Stomach smooth muscle (tissue), 2 donors: ENCODE data around the gene CELF2.

Experiments used
- H3K27ac ChIP-seq: one replicate; pipeline ENCODE4 v1.7.0; 2013; ENCODE audit warnings: mild to moderate bottlenecking, low read length, inconsistent platforms
- H3K27me3 ChIP-seq, 2 donors: one replicate each; pipeline ENCODE4 v1.7.0; 2013; ENCODE audit warnings: low read length in 2 of 2; ENCODE audit not compliant: insufficient read depth in 2 of 2, control insufficient read depth in 1 of 2
- H3K36me3 ChIP-seq, 2 donors: one replicate each; pipeline ENCODE4 v1.7.0; 2013; ENCODE audit warnings: low read length in 2 of 2; ENCODE audit not compliant: control insufficient read depth in 2 of 2, insufficient read depth in 2 of 2
- H3K4me1 ChIP-seq: one replicate; pipeline ENCODE4 v1.7.0; 2013; ENCODE audit warnings: low read length; ENCODE audit not compliant: control insufficient read depth, insufficient read depth
- H3K4me3 ChIP-seq, 2 donors: one replicate each; pipeline ENCODE4 v1.7.0; 2013; ENCODE audit warnings: low read length in 2 of 2
- H3K9ac ChIP-seq, 2 donors: one replicate each; pipeline ENCODE4 v1.7.0; 2013; ENCODE audit warnings: low read length in 2 of 2, mild to moderate bottlenecking in 1 of 2
- H3K9me3 ChIP-seq, 2 donors: one replicate each; pipeline ENCODE4 v1.7.0; 2013; ENCODE audit warnings: low read length in 2 of 2; ENCODE audit not compliant: control insufficient read depth in 2 of 2
- donor health status: healthy.
- donor health status: Pancreatic carcinoma.

The CELF2 gene

DNA sequence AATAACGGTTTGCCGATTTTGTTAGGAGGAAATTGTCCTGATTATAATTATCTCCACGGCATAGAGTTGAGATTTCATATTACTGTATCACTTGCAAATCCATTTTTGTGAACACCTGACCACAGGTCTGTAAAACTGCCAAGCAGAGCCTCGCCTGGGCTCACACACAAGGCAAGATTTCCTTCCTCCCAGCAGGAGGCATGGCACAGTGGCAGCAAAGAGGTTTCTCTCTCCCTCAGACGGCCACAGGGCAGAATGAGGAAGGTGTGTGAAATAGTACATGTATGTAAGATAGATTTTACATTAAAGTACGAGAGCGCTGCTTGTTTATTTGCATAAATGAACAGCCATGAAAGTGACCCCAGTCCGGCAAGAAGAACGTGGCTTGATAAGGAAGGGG is 130.1 kb downstream of the CELF2 start:
- H3K9me3 ChIP-seq, result no peaks in the 10 kb centered on the region
- H3K4me1 ChIP-seq, result peaks cover 32% of the 10 kb centered on the region
- H3K36me3 ChIP-seq, result no peaks in the 10 kb centered on the region
- H3K9ac ChIP-seq, result no peak overlapping the region
- no peak overlapping the region for H3K4me3 ChIP-seq
- no peaks in the 10 kb centered on the region for H3K27me3 ChIP-seq
- no peak overlapping the region for H3K27ac ChIP-seq

DNA sequence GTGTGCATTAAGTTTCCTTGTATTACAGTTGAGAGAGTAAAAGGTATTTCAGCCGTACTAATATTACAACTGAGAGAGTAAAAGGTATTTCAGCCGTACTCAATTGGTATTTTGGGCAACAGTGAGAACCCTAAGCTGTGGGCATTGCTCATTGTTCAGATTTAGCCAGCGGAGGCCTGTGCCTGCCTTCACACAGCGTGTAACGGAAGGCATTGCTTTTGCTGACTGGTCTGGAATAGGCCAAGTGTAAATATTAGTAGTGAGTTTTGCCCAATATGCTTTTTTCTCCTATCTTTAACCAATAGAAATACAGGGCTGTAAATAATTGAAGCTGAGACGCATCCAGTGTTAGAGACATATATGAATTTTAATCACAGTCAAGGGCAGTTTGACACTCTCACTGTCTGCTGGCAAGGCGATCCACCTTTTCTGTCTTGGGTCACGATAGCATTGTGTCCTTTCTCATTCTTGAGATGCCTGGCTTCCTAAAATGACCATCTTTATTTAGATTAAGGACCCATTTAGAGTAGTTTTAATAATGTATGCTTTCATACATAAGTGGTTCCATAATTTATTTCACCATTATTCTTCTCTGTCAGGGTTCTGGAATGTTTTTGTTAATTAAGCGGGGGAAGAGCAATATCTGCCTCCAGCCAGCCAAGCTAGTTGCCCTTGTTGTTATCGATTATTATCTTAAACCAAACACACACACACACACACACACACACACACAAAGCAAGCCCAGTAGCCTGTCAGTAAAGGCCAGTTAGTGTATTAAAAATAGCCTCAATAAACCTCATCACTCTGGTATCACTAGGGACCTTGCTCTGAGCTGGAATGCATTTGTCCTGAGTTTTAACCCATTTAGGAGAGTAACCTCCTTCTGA is 130.7 kb downstream of the CELF2 start:
- no peak overlapping the region for H3K9ac ChIP-seq
- no peaks in the 10 kb centered on the region for H3K9me3 ChIP-seq
- H3K4me3 ChIP-seq, result no peak overlapping the region
- H3K4me1 ChIP-seq, result peaks cover 32% of the 10 kb centered on the region
- no peaks in the 10 kb centered on the region for H3K36me3 ChIP-seq
- no peak overlapping the region for H3K27ac ChIP-seq
- H3K27me3 ChIP-seq, result no peaks in the 10 kb centered on the region

- no peaks in the 10 kb centered on the region for H3K36me3 ChIP-seq
- no peaks in the 10 kb centered on the region for H3K9me3 ChIP-seq
- no peak overlapping the region for H3K27ac ChIP-seq
- H3K4me3 ChIP-seq, result no peak overlapping the region
- no peaks in the 10 kb centered on the region for H3K27me3 ChIP-seq
- peaks cover 32% of the 10 kb centered on the region for H3K4me1 ChIP-seq
- H3K9ac ChIP-seq, result no peak overlapping the region
Measured at GRCh38 chr10:11149807-11150141, 132.1 kb downstream of the CELF2 start.

DNA sequence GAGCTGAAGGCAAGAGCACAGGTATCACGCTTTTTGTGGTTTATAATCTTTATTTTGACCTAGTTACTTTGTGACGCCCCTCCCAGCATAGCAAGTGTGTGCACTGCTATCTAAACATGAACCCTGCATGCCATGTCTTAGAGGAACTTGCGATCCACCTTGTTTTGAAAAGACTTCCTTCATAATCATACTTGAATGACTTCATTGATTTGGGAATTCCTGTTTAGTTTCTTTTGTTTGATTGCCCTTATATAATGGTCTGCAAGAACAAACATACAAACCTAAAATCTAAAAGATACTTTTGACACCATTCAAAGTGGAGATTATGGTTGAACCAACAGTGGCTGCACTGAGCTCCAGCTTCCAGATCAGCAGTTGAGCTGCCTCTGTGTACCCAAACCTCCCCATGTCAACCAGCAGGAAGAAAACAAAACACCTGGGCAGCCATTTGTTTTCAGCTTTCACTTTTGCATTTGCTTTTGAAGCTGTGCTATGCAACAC is 132.6 kb downstream of the CELF2 start:
- Histone ChIP-seq H3K27ac (no peak overlapping the region), H3K36me3 (no peaks in the 10 kb centered on the region), H3K4me1 (peaks cover 29% of the 10 kb centered on the region), H3K9me3 (no peaks in the 10 kb centered on the region), H3K4me3 (no peak overlapping the region), H3K27me3 (no peaks in the 10 kb centered on the region), H3K9ac (no peak overlapping the region)

DNA sequence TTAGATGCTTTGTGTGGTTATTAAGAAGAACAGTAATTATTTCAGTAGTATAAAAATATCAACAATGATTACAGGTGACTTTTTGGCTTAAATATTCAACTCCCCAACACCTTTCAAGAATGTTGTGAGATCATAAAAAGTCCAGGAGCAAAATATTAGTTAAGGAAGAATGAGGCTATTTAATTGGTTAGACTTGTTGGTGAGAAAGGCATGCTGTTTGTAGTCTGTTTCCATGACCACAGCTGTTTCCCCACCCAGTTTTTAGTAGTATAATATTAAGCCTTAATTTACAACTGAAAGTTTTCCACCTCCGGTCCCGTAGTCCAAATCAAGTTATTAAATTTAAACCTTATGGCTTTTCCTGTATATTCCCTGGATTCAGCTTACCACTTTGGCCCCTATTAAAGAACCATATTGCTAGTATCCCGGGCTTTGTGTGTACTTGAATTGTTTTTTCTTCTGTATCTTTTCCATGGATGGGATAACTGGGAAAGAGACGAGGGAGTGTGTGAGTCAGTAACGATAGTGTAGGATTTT is 133.3 kb downstream of the CELF2 start:
- Histone ChIP-seq H3K27ac (no peak overlapping the region), H3K4me1 (peaks cover 22% of the 10 kb centered on the region), H3K36me3 (no peaks in the 10 kb centered on the region), H3K4me3 (no peak overlapping the region), H3K9me3 (no peaks in the 10 kb centered on the region), H3K9ac (no peak overlapping the region), H3K27me3 (no peaks in the 10 kb centered on the region)

GRCh38 chr10:11152801-11153200 is 135.1 kb downstream of the CELF2 start:
- peaks cover 16% of the 10 kb centered on the region for H3K4me1 ChIP-seq
- H3K9me3 ChIP-seq, result no peaks in the 10 kb centered on the region
- H3K27ac ChIP-seq, result no peak overlapping the region
- H3K36me3 ChIP-seq, result no peaks in the 10 kb centered on the region
- H3K9ac ChIP-seq, result no peak overlapping the region
- H3K27me3 ChIP-seq, result no peaks in the 10 kb centered on the region
- no peak overlapping the region for H3K4me3 ChIP-seq

DNA sequence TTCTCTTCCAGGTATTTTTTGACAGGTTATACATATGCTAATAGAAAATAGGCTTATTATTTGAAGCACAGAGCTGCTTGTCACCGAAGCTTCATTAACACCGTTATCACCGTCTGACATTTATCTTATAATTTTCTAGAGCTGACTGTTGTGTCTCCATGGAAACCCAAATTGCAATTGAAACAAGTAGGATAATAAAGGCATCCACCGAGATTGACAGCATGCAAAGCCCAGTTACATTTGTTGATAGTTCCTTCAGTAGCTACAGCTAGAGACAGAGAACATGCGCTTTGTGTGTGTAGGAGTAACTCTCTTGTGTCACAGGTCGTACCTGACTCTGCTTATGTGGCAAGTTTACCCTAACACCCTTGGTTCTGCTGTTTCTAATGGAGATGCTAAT is 135.6 kb downstream of the CELF2 start:
- Histone ChIP-seq H3K36me3 (no peaks in the 10 kb centered on the region), H3K4me1 (peaks cover 13% of the 10 kb centered on the region), H3K9me3 (no peaks in the 10 kb centered on the region), H3K9ac (no peak overlapping the region), H3K4me3 (no peak overlapping the region), H3K27me3 (no peaks in the 10 kb centered on the region), H3K27ac (no peak overlapping the region)

DNA sequence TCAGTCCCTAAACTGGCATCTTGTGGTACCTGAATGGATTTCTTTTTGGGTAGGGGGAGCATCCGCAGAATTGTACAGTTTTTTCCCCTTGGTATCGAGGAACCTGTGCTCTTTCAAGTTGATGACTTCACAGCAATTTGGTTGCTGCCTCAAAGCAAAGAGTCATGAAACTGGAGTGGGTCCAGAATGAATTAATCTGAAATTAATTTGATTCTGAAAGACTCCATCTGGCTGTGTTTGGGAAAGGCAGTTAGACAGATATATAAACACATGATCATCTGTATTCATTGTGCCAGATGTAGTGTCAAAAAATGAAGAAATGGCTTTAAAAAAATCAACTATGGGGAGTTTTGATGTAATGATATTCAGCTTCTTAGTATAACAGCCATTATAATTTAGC is 136.1 kb downstream of the CELF2 start:
- Histone ChIP-seq H3K4me3 (no peak overlapping the region), H3K9me3 (no peaks in the 10 kb centered on the region), H3K36me3 (no peaks in the 10 kb centered on the region), H3K9ac (no peak overlapping the region), H3K27ac (no peak overlapping the region), H3K4me1 (peaks cover 8% of the 10 kb centered on the region), H3K27me3 (no peaks in the 10 kb centered on the region)

DNA sequence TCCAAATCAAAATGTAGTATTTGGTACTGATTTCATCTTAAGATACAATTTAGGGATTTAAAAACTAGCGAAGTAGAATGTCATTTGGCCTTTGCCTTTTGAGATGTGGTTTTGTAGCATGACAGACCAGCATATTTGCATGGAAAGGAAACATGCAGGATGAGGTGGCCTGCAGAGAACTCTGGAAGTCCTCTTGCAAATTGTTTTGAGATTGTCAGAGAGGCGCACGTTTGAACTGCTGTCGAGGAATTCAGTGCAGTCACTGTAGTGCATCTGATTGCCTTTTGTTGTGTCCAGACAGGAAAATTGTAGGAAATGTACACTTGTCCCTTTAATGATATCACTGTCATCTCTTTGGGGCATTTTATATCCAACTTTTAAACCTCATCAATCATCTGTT is 136.7 kb downstream of the CELF2 start:
- Histone ChIP-seq H3K4me1 (peaks cover 9% of the 10 kb centered on the region), H3K9me3 (no peaks in the 10 kb centered on the region), H3K4me3 (no peak overlapping the region), H3K36me3 (no peaks in the 10 kb centered on the region), H3K27ac (no peak overlapping the region), H3K27me3 (no peaks in the 10 kb centered on the region), H3K9ac (no peak overlapping the region)

DNA sequence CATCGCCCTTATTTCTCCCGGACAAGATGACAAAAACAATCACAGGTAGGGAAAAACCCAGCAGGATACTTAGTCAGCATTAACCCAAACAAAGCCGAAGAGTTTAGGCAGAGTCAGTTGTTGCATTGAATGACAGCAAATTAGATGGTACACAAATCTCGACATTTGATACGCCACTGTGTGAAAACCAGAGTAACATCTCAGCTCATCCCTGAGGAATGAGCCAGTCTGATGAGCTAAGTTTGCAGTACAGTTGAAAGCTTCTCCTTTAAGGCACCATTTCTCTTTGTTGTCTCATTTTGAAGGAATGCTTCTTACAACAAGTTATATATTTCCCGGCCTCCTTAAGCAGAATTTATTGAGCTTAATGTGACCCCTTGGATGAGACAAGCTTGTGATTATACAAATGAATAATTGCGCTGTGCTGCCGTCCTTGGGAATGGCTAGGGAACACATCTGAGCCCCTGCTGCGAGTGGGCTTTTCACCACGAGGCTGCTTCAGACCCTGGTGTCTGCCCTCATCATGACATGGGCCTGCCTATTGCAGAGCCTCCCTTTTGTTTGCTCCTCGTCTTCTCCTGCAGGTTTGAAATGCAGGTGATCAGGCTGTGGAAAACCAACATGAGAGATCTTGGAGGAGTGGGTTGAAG is 137.3 kb downstream of the CELF2 start:
- Histone ChIP-seq H3K9ac (no peak overlapping the region), H3K27ac (no peak overlapping the region), H3K4me3 (no peak overlapping the region), H3K27me3 (no peaks in the 10 kb centered on the region), H3K36me3 (no peaks in the 10 kb centered on the region), H3K9me3 (no peaks in the 10 kb centered on the region), H3K4me1 (peaks cover 15% of the 10 kb centered on the region)

- peaks cover 23% of the 10 kb centered on the region for H3K4me1 ChIP-seq
- H3K27me3 ChIP-seq, result no peaks in the 10 kb centered on the region
- no peak overlapping the region for H3K9ac ChIP-seq
- no peaks in the 10 kb centered on the region for H3K36me3 ChIP-seq
- no peaks in the 10 kb centered on the region for H3K9me3 ChIP-seq
- H3K4me3 ChIP-seq, result no peak overlapping the region
- H3K27ac ChIP-seq, result no peak overlapping the region
Measured at GRCh38 chr10:11156480-11156879, 138.8 kb downstream of the CELF2 start.
